Activated CD8-positive, alpha-beta memory T cell treated with anti-CD3 and anti-CD28 coated beads for 24 hours (primary cell): ENCODE measurements around the gene BRD7.
A peak's percentile ranks its signal among the peaks of the same experiment; 100 is the strongest.

Experiments used
- DNase-seq: peaks from one replicate; pipeline ENCODE4 v3.0.0-alpha.2; 2020

The BRD7 gene

DNA sequence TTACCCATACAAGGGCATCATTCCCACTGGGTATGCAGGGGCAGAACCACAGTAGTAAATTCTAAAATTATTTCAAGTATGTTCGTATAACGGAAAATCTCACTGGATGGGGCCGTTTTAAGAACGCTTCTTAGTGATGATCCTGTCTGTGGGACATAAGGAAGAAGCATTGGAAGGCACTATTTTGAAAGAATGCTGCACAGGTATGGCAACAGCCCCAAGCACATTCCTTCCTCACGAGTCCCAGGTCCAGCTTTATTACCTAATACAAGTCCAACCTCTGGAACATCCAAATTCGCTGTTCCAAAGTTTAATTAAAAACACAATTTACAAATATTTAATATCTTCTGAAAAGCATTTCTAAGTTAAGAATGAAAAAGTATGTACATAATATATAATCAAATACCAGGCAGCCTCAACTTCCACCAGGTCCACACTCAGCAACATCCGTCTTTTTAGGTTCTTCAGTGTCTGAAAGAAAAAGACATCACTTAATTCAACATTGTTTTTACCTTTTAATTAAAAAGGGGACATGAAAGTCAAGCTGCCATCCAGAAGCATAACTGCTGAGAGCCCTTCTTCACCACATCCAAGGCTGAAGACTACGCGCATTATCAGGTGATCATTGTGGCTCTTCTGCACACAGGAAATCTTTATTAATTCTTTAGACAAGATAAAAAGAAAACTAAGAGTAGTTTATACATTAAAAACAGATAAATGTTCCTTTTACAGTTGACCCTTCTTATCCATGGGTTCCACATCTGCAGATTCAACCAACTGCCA is 49.8 kb downstream of the BRD7 start:
- no peak for DNase-seq

DNA sequence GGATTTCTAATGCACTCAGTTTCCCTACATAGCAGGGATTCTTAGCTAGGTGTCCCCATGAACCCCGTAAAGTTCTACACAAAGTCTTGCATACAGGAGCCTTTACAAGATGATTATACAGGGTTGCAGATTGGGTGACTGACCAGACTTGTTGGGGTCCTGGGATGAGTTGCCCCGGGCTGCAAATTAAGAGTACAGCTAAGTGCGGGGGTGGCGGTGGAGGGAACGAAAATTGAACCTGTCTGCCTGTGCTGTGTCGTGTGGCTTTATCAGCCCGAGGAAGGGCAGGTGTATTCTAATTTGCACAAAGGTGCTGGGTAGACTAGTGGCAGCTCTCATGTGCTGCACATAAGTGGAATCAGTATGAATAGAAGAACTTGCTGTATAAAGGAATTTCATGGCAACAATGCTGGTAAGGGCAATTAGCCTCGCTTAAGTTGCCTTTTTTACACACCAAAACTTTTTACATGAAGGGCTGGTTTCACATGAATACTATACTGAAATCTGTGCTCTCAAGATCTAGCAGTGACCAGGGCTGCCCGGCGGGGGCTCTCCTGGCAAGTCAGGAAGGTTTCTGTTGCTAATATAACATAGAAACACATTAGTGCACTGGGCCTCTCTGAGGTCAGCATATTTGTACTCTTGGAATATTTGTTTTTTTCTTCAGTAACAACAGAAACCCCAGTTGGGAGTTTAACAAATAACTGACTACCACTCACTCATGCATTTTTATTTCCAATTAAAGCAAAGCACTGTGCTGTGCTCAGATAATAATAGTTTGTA is 51.7 kb downstream of the BRD7 start:
- no peak for DNase-seq

DNA sequence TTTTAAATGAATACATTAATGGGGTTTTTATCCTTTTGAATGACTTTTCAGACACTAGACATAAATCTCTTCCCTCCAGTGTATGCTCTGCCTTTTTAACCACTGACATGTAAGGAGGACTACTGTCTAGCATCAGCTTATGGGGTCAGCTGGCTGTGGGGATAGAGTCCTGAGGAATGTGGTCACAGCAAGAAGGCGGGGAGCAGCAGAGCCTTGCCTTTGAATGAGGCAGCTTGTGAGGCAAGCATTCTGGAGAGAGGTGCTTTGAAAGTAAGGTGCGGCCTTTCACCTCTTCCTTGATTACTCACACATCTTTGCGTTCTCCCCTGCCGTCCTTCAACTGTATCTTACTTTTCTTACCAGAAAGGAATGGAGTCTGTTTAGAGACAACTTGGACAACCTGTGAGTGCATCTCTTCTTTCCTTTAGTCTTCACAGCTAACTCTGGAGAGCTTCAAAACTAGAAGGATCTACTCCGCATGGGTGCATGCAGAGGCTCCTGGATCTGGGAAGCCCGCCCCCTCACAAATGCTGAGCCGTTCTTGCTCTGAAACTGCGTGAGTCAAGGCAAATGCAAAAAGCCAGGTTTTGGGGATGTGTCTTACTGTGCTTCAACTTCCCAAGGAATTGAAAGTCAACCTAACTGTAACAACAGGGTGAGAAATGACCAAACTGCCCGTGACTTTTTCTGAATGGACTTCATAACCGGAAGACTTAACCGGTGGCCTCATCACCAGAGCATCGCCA is 52.5 kb downstream of the BRD7 start:
- no peak for DNase-seq

DNA sequence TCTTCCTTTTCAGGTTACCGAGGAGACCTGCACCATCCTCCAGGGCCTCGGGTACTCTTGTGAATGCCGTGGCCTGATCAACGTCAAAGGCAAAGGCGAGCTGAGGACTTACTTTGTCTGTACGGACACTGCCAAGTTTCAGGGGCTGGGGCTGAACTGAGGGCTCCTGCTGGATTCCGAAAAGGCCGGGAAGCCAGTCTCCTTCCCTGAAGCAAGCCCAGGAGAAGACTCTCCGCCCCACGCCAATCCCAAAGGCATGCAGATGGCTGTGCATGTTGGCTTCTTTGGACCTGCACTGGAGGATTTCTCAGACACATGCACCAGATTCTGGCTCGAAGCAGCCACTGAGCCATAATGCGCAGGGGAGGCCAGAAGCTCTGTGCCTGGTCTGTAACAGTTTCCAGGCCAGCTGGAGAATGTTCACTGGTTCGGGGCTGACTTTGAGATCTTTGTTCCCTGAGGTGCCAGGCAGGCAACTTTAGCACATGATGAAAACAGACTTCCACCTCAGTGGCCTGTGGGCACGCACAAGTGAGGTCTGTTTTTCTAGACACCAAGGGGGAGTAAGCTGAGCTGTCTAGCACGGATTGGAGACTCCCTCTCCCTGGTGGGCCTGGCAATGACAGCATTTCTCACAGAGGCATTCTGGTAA is 53.3 kb downstream of the BRD7 start:
- DNase-seq, result no peak

DNA sequence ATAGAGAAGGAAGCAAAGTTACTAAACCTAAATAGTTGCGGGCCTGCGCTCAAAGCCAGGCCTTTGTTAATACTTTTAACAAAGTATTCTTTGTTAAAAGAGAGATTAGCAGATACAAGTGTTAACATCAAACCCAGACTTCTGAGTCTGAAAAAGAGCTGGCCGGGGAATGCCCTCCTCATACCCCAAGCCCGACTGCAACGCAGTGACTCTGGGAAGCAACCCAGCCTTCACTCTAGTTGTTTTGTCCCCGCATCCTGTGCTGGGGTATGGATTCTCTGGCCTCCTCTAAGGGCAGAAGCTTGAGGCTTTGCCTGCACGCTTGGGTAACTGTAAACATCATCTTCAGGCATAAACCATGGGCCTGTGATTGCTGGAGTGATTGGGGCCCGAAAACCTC is 54.1 kb downstream of the BRD7 start:
- no peak for DNase-seq

DNA sequence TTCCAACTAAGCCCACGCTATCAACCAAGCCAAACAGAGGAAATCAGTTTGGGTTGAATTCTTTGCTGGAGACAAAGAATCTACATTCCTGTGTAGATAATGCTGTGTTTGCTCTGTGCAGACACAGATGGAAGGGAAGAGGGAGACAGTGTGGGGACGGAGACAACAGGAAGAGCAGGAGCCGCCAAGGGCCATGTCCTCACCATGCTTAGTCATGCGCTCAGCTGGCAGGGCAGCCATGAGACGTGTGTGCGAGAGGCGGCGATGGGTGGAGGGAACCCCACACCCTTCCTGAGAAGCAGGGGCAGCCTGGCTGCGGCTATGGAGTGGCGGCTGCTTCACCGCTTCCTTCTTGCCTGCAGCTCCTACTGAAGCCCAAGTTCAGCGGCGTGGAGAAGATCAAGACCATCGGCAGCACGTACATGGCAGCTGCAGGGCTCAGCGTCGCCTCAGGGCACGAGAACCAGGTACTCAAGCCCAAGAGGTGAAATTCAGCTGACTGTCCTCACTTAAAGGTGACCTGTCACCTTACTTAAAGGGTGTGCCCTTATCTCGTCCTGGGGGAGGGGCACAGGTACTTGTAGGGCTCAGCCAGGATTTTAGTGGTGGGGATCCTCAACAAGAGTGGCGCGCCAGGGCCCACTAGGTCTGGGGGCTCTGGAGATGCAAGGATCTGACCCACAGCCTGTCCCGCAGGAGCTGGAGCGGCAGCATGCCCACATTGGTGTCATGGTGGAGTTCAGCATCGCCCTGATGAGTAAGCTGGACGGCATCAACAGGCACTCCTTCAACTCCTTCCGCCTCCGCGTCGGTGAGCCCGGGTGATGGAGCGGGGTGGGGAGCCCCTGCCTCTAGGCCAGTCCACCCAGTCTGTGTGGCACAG is 55.0 kb downstream of the BRD7 start:
- DNase-seq, result peak; percentile 69

DNA sequence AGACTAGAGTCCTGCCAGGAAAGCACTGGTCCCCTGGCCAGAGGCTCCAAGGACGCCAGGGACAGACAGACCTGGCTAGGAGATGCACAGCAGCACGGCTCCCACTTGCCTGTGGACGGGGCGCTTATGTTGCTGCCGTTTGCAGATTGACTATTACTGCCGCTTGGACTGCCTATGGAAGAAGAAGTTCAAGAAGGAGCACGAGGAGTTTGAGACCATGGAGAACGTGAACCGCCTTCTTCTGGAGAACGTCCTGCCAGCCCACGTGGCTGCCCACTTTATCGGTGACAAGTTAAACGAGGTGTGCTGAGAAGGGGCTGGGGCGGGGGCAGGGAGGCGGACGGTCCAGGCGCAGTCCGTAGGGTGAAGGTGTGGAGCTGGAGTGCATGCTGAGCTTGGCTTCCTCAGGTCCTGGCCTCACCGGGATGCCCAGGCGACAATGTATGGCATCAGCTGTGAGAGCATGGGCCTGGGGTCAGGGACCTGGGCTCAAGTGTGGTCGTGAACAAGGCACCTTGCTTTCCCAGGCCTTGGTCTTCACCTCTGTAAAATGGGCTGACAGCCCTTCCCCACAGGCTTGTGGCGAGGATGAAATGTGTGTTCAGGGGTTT is 56.8 kb downstream of the BRD7 start:
- peak; percentile 57 for DNase-seq

DNA sequence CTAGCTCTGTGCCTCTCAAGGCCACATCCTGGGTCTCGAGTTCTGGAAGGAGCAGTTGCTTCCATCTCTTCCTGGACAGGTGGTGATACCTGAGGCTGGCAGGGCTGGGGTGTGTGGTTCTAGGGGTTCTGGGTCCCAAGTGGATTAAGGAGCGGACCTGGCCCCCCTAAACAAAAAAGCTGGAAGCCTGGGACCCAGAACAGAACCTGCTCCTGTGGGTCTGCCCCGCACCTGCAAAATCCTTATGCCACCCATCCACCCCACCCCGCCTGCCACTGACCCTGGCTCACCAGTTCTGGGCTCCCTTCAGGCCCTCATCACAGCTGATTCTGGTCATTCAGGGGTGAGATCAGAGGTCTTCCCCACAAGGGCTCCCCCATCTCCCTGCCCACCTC is 57.7 kb downstream of the BRD7 start:
- DNase-seq, result peak; percentile 54

DNA sequence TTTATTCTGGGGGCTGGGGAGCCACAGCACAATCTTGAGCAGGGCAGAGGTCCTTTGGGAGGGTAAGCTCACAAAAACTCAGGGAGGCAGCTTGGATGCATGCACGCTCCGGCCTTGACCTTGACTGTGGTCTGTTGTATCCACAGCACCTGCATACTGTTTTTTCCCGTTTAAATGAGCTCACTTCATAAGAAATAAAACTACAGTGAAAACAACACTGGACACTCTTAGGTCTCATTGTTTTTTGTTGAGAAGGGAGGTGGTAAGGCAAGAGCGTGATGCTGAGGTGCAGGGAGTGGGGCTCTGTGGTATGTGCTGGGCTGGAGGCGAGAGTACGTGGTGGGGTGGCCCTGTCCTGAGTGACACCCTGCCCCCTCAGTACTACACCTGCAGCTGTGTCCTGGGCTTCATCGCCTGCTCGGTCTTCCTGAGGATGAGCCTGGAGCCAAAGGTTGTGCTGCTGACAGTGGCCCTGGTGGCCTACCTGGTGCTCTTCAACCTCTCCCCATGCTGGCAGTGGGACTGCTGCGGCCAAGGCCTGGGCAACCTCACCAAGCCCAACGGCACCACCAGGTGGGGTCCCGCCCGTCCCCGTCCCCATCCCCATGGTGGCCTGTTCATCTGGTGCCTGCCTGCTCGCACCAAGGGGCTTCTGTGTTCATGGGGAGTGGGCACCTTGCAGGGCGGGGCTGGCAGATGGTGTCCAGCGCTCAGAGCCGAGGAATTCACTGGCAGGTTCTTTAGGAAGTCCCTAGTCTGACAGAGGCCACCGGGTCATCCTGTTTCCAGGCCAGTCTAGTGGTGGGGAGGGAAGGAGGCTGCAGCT is 58.3 kb downstream of the BRD7 start:
- peak; percentile 56 for DNase-seq

DNA sequence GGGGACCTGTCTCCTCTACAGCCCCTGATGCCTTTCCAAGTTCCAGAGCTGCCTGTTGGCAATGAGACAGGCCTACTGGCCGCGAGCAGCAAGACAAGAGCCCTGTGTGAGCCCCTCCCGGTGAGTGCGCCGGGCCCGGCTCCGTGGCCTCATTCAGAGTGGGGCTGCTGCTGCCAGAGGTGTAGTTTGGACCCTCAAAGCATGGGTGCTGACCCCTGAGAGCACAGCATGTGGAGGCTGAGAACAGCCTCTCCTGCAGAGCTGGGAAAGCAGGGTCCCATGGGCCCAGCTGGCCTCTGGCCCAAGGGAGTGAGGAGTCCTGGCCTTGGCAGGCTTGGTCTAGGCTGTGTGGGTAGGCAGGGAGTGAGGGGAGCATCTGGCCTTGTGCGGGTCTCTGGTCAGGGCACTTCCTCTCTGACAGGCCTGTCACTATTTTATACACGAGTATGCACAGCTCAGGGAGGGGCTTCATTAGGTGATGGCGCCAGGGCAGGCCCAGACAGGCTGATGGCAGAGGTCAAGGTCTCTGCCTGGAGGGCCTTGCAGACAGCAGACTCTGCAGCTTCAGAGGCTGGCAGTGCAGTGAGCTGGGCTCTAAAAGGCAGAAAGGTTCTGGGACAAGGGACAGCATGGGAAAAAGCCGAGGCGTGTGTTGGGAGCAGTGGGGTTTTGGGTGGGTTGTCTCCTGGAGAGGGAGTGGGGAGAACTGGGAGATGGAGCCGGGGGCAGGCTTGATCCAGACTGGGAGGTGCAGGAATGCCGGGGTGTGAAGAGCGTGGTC is 59.1 kb downstream of the BRD7 start:
- DNase-seq, result peak; percentile 57

DNA sequence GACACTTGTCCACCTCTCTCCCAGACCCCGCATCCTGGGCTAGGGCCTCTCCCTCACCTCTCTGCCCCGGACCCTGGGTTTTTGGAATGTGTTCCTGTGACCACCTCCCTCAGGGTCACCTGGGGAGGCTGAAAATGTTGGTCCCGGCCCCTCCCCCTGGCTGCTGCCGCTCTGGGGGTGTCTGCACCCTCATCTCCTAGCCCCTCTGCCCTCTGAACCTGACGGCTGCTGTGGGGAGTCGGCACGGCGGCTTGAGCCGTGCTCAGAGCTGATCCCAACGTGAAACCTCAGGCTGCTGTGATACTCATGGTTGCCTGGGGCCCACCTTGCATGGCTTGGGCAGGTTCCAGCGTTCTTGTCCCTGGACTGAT is 59.6 kb downstream of the BRD7 start:
- DNase-seq, result peak; percentile 52

DNA sequence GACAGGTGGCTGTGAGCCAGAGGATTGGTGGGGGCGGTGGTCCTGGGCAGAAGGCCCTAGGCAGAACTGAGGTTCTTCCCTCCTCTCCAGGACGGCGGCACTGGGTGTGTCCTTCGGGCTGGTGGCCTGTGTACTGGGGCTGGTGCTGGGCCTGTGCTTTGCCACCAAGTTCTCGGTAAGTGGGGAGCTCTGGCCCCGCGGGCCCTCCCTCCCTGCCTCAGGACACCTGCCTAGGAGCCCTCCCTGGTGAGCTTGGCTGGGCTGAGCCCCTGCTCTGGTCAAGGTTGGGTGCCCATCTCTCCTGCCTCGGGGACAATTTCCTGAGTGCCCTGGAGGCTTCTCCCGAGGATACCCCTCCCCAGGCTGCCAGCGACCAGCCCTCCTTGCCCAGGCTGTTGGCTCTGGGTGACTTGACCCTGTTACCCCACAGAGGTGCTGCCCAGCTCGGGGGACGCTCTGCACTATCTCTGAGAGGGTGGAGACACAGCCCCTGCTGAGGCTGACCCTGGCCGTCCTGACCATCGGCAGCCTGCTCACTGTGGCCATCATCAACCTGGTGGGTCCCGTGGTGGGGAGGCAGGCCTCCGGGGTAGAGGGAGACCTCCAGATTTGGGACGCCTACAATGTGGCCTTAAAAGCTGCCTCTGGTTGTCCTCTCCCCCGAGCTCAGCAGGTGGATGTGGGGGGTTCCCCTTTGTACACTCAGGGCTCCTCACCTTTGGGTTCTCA is 60.4 kb downstream of the BRD7 start:
- DNase-seq, result peak; percentile 54

DNA sequence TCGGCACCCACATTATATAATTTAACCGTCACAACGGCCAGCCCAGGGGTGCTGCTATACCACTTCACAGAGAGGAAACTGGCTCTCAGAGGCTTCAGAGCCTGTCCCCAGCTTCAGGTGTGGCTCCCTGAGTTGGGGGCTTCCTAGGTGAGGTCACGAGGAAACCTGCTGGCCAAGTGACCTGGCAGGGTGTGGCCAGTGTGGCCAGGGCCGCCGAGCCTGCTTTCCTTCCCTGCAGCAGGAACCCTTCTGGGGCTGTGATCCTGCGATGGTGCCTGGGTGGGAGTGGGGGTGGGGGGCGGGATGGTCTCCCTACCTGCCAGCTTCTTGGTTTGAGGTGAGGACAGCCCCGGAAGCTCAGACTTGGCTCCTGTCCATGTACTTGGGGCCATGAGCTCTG is 62.5 kb downstream of the BRD7 start:
- DNase-seq, result peak; percentile 42

DNA sequence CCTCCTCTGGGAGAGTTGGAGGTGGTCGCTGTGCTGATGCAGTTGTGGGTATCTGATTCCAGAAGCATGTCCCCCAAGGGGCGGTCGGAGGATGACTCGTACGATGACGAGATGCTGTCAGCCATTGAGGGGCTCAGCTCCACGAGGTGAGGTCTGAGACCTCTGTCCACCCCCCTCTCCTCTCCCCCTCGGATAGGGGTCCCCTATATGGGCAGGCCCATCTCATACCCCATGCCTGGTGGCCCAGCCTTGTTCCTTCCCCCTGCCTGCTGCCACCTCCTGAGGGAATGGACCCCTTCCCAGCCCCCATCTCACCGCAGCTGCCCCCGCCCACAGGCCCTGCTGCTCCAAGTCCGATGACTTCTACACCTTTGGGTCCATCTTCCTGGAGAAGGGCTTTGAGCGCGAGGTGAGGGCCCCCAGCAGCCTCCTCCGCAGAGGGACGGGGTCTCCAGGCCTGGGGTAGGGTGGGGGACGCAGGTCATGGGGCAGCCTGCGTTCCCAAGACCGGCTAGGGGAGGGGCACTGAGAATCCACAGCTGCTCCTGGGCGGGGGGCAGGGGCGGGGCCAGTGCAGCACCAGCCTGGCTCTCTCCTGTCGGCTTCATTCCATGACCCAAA is 63.2 kb downstream of the BRD7 start:
- no peak for DNase-seq

DNA sequence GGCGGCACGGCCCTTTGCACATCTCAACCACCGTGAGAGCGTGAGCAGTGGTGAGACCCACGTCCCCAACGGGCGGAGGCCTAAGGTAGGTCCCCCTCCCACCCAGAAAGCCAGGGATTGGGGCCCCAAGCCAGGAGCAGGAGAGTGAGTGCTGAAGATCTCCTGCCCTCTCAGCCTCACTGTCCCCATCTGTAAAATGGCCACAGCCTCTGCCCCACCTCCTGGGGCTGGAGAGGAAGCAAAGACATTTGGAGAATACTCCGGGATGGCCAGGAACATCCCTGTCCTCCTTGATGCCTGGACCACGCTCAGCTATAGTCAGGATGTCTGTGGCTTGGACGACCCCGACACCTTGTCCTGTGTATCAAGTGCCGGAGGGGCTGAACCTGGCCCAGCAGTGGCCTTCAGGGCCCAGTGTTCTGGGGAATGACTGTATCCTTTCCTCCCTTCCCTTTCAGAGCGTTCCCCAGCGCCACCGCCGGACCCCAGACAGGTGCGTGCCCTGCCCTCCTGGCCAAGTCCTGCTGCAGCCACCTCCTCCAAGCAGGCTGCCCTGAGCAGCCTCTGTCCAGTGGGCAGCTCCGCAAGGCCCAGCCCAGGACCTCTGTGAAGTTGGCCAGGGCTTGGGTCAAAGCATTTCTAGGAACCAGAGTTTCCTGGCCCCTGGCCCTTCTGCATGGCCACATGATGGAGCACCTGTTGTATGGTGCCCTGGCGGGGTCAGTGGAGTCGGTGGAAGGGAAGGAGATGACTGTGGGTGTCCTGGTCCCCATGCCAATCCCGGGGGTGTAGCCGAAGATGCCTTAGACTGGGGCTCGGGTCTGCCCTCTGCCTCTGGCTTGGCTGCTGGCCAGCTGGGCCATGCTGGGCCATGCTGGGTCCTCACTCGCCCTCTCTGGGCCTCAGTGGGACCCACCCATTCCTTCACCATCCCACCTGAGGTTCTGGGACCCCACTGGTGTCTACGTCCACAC is 64.0 kb downstream of the BRD7 start:
- DNase-seq, result peak; percentile 52

DNA sequence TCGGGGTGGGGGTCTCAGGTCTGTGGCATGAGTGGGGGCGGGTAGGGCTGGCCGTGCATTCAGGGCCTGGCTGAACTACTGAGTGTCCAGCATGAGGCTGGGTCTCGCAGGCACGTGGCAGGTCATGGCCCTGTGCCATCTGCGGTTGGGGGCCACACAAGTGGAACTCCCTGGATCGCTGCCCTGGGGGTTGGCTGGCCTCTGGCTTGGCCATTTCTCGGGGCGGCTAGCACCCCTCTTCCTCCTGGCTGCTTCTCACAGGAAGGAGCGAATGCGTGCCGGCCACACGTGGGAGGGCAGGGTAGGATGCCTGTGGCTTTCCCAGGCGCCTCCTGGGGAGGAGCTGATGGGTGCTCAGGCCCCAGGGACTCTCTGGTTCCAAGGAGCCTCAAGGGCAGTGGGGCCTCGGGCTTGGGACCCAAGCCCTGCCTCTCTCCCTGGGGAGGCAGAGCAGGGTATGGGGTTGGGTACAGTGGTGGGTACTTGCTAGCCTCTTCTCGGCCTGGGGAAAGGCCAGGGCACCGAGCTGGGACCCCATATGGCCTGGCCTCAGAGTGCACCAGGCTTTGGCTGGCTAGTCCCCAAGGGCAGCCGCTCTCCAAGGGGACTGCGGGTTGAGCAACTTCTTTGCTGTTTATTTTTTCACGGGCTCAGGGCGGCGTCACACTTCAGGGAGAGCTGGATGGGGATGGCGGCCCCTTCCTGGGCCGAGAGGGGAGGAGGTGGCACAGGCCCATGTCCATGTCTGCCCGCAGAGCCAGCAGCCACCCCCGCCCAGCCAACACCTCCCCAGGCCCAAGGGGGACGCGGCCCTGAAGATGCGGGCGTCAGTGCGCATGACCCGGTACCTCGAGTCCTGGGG is 65.0 kb downstream of the BRD7 start:
- peak; percentile 42 for DNase-seq
